RWPE2 (cell line): ENCODE measurements around the gene CLTRN.
"Not testable (repeated sequence)": the region's sequence is repeated elsewhere in the genome, so short reads cannot be mapped to it uniquely, and the experiment has no call there.

Experiments
- ATAC-seq: fragments of 200-7000 bp; cut with Tn5 transposase; 3 replicates; pipeline ENCODE4 v1.9.1; 2021; ENCODE audit warnings: low read depth
- DNase-seq: peaks from one replicate; pipeline ENCODE4 v3.0.0-alpha.2; 2020; ENCODE audit warnings: low spot score
- H3K27ac ChIP-seq: fragments of 450-650 bp; 2 replicates; pipeline ENCODE4 v1.5.1; 2017; ENCODE audit warnings: mild to moderate bottlenecking; ENCODE audit not compliant: poor library complexity, severe bottlenecking
- H3K27me3 ChIP-seq: fragments of 250-450 bp; sonication (Bioruptor Pico); 2 replicates; pipeline ENCODE4 v1.5.1; 2021; ENCODE audit warnings: mild to moderate bottlenecking, moderate library complexity; ENCODE audit not compliant: insufficient read depth, poor library complexity, severe bottlenecking
- H3K36me3 ChIP-seq: fragments of 250-450 bp; sonication (Bioruptor Pico); 2 replicates; pipeline ENCODE4 v1.5.1; 2020; ENCODE audit warnings: low read depth, mild to moderate bottlenecking, moderate library complexity
- H3K4me1 ChIP-seq: fragments of 250-450 bp; sonication (Bioruptor Pico); 2 replicates; pipeline ENCODE4 v1.5.1; 2021; ENCODE audit warnings: mild to moderate bottlenecking, moderate library complexity; ENCODE audit not compliant: insufficient read depth, poor library complexity, severe bottlenecking
- H3K4me3 ChIP-seq: fragments of 250-450 bp; sonication (Bioruptor Pico); 2 replicates; pipeline ENCODE4 v1.5.1; 2021; ENCODE audit warnings: mild to moderate bottlenecking, moderate library complexity; ENCODE audit not compliant: severe bottlenecking
- H3K9me3 ChIP-seq: fragments of 250-450 bp; sonication (Bioruptor Pico); 2 replicates; pipeline ENCODE4 v1.5.1; 2021; ENCODE audit warnings: mild to moderate bottlenecking, moderate library complexity; ENCODE audit not compliant: severe bottlenecking
- TF ChIP-seq, protein P1 (sequence below): fragments of 450-650 bp; IDR thresholded peaks from one replicate; pipeline ENCODE4 v1.5.1; 2017; ENCODE audit warnings: mild to moderate bottlenecking, moderate library complexity; ENCODE audit not compliant: poor library complexity, severe bottlenecking

Gene CLTRN

DNA sequence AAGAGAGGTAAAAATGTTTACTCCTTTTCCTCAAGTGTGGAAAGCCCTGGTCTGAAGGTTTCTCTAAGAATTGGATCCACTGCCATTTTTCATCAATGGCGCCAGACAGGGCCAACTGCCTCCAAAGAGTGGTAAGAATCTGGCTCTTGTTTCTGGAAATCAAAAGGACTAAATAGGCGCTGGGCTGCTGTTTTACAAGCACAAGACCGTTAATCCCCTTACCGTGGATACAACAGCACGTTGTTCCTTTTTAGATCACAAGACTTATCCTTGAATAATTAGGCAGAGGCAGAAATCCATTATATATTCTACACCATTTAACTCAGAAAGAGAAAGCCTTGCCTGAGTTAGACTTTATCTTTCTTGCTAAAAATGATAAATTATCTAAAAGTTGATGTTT is 10.6 kb downstream of the CLTRN start:
- H3K36me3 ChIP-seq = no peaks in the 10 kb centered on the region
- TF ChIP-seq, protein P1, sequence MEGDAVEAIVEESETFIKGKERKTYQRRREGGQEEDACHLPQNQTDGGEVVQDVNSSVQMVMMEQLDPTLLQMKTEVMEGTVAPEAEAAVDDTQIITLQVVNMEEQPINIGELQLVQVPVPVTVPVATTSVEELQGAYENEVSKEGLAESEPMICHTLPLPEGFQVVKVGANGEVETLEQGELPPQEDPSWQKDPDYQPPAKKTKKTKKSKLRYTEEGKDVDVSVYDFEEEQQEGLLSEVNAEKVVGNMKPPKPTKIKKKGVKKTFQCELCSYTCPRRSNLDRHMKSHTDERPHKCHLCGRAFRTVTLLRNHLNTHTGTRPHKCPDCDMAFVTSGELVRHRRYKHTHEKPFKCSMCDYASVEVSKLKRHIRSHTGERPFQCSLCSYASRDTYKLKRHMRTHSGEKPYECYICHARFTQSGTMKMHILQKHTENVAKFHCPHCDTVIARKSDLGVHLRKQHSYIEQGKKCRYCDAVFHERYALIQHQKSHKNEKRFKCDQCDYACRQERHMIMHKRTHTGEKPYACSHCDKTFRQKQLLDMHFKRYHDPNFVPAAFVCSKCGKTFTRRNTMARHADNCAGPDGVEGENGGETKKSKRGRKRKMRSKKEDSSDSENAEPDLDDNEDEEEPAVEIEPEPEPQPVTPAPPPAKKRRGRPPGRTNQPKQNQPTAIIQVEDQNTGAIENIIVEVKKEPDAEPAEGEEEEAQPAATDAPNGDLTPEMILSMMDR = no peak
- DNase-seq (no peak), ATAC-seq (no peak)
- H3K27ac ChIP-seq = no peak overlapping the region
- no peak overlapping the region for H3K4me3 ChIP-seq
- H3K27me3 ChIP-seq = no peaks in the 10 kb centered on the region
- no peaks in the 10 kb centered on the region for H3K9me3 ChIP-seq
- no peaks in the 10 kb centered on the region for H3K4me1 ChIP-seq

DNA sequence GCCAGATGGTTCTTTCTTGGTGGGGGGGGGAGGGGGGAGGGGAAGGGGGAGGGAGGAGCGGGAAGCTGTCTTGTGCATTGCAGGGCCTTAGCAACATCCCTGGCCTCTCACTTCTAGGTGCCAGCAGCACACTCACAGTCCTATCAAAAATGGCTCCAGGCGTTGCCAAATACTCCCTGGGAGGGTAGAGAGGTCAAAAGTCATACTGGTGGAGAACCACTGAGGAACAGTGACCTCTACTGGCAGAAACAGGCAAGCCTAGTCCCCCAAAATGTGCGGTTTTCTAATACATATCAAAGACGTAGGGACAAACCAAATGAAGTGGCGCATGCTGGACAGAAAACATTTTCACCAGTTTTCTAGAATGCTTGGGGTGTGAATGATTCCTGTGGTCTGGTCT is 17.1 kb downstream of the CLTRN start:
- H3K27ac ChIP-seq, H3K27me3 ChIP-seq, H3K4me1 ChIP-seq, ATAC-seq, H3K9me3 ChIP-seq, DNase-seq, H3K4me3 ChIP-seq, H3K36me3 ChIP-seq: not testable (repeated sequence)

DNA sequence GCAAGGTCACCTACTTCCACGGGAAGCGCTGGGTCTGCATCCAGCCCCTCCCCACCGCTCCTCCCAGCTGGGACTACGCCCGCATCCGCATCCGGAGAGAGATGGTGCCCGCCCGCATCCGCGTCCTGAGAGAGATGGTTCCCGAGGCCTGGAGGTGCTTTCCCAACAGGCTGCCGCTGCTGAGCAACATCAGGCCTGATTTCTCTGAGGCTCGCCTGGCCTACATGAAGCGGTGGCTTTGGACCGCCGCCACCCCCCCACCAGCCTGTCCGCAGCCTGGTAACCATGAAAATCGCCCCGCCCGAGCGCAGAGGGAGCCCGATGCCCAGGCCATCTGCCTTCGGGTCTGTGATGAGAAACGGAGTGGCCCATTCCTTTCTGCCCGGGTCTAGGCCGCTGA is 18.1 kb downstream of the CLTRN start:
- H3K4me1 ChIP-seq = no peaks in the 10 kb centered on the region
- ATAC-seq (no peak), DNase-seq (no peak)
- TF ChIP-seq, protein P1 = no peak
- no peaks in the 10 kb centered on the region for H3K27me3 ChIP-seq
- no peaks in the 10 kb centered on the region for H3K9me3 ChIP-seq
- no peaks in the 10 kb centered on the region for H3K36me3 ChIP-seq
- H3K27ac ChIP-seq = no peak overlapping the region
- no peak overlapping the region for H3K4me3 ChIP-seq

DNA sequence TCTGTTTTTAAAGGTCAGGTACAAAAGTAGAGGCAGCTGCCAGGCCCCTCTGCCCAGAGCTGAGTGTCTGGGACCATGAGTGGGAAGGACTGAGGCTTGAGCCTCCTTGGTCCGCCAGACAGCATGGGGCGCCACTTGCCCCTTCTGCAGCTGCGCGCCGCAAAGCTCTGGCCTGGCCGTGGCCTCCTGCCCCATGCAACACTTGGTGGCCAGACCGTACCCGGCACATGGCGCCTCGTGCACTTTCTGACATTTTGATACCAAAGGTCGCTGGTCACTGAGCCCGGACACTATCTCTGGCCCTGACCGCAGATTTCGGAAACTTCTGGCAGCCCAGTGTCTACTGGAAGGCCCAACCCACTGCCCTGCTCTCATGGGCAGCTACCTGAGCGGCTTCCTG is 18.6 kb downstream of the CLTRN start:
- no peak overlapping the region for H3K4me3 ChIP-seq
- DNase-seq (peak; percentile 15), ATAC-seq (no peak)
- H3K27me3 ChIP-seq = no peaks in the 10 kb centered on the region
- no peak overlapping the region for H3K27ac ChIP-seq
- H3K4me1 ChIP-seq = no peaks in the 10 kb centered on the region
- no peaks in the 10 kb centered on the region for H3K9me3 ChIP-seq
- TF ChIP-seq, protein P1 = no peak
- H3K36me3 ChIP-seq = no peaks in the 10 kb centered on the region

DNA sequence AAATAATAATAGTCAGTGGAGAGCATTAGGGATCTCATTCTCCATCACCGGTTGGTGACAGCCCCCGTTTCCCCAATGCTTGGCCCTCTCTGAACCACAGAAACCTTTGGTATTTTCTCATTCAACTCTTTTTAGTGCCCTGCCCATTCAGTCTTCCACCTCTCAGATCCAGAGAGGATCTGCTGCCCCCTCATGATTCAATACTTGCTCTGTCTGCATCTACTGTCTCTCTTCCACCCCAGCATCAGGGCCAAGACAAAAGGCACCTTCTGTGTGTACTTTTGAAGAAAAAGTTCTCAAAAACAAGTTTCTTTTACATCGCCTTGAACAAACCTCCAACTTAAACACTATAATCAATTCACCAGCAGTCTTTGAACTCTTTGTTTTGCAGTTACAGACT is 19.3 kb downstream of the CLTRN start:
- ATAC-seq (no peak), DNase-seq (no peak)
- no peaks in the 10 kb centered on the region for H3K4me1 ChIP-seq
- no peak overlapping the region for H3K27ac ChIP-seq
- no peaks in the 10 kb centered on the region for H3K27me3 ChIP-seq
- TF ChIP-seq, protein P1 = no peak
- H3K9me3 ChIP-seq = no peaks in the 10 kb centered on the region
- H3K36me3 ChIP-seq = no peaks in the 10 kb centered on the region
- no peak overlapping the region for H3K4me3 ChIP-seq
